DND-41 (cell line): ENCODE measurements around the gene FBXO5.

ENCODE experiments used
- ATAC-seq: fragments of 200-7000 bp; cut with Tn5 transposase; 3 replicates; pipeline ENCODE4 v1.9.1; 2021; ENCODE audit warnings: low read depth; ENCODE audit not compliant: insufficient read depth
- DNase-seq: peaks from one replicate; pipeline ENCODE4 v3.0.0-alpha.2; 2020
- H2AFZ ChIP-seq: 2 replicates; pipeline ENCODE4 v1.6.0; 2012; ENCODE audit warnings: low read depth, low read length
- H3K27ac ChIP-seq: 2 replicates; pipeline ENCODE4 v1.5.1; 2012; ENCODE audit warnings: low read length, inconsistent platforms
- H3K27me3 ChIP-seq: fragments of 200-600 bp; sonication (generic); 2 replicates; pipeline ENCODE4 v1.6.0; 2012; ENCODE audit warnings: low read length, mild to moderate bottlenecking, inconsistent platforms; ENCODE audit not compliant: insufficient read depth, poor library complexity
- H3K36me3 ChIP-seq: 2 replicates; pipeline ENCODE4 v1.5.1; 2012; ENCODE audit warnings: low read length, inconsistent platforms; ENCODE audit not compliant: insufficient read depth
- H3K4me1 ChIP-seq: 2 replicates; pipeline ENCODE4 v1.5.1; 2012; ENCODE audit warnings: mild to moderate bottlenecking, low read length; ENCODE audit not compliant: insufficient read depth
- H3K4me2 ChIP-seq: 2 replicates; pipeline ENCODE4 v1.6.0; 2012; ENCODE audit warnings: mild to moderate bottlenecking, moderate library complexity, low read length, inconsistent platforms; ENCODE audit not compliant: insufficient read depth
- H3K4me3 ChIP-seq, 2 experiments: fragments of 200-600 bp in 1 of 2; shearing (Covaris generic) in 1 of 2; 2 replicates each; pipeline ENCODE4 v1.5.1; 2012 to 2016; ENCODE audit warnings: inconsistent platforms in 2 of 2, low read length in 2 of 2, mild to moderate bottlenecking in 2 of 2, low read depth in 1 of 2, moderate library complexity in 1 of 2
- H3K79me2 ChIP-seq: 2 replicates; pipeline ENCODE4 v1.6.0; 2012; ENCODE audit warnings: low read length, inconsistent platforms; ENCODE audit not compliant: insufficient read depth
- H3K9ac ChIP-seq: 2 replicates; pipeline ENCODE4 v1.6.0; 2012; ENCODE audit warnings: low read depth, mild to moderate bottlenecking, inconsistent platforms, low read length, moderate library complexity
- H3K9me3 ChIP-seq: 2 replicates; pipeline ENCODE4 v1.5.1; 2012; ENCODE audit warnings: low read length, moderate library complexity, mild to moderate bottlenecking, inconsistent platforms; ENCODE audit not compliant: insufficient read depth, severe bottlenecking
- H4K20me1 ChIP-seq: 2 replicates; pipeline ENCODE4 v1.6.0; 2012; ENCODE audit warnings: low read length; ENCODE audit not compliant: insufficient read depth
- EZH2 ChIP-seq: IDR thresholded peaks from 3 replicates; pipeline ENCODE4 v1.6.1; 2012; ENCODE audit warnings: borderline replicate concordance, low read depth, mild to moderate bottlenecking, moderate library complexity, low read length, inconsistent platforms; ENCODE audit not compliant: severe bottlenecking
- TF ChIP-seq, protein P1 (sequence below): IDR thresholded peaks from 2 replicates; pipeline ENCODE4 v1.5.1; 2012; ENCODE audit warnings: borderline replicate concordance, low read length, moderate library complexity, mild to moderate bottlenecking; ENCODE audit not compliant: poor library complexity, severe bottlenecking; ENCODE audit errors: extremely low read depth

The FBXO5 gene

DNA sequence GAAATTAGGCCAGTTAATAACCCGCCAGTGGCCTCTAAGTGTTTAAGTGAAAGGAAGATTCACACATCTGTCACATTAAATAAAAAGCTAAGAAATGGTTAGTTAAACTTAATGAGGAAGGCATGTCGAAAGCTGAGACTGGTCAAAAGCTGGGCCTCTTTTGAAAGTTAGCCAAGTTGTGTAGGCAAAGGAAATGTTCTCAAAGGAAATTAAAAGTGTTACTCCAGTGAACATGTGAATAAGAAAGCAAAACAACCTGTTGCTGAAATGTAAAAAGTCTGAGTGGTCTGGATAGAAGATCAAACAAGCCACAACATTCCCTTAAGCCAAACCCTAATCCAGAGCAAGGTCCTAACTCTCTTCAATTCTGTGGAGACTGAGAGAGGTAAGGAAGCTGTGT is 30.6 kb upstream of the FBXO5 start:
- H3K4me1 ChIP-seq, result no peaks in the 10 kb centered on the region
- H3K27ac ChIP-seq, result no peak overlapping the region
- no peak overlapping the region for H3K4me2 ChIP-seq
- H3K79me2 ChIP-seq, result no peaks in the 10 kb centered on the region
- no peaks in the 10 kb centered on the region for H3K27me3 ChIP-seq
- no peaks in the 10 kb centered on the region for H4K20me1 ChIP-seq
- no peak overlapping the region for H3K9ac ChIP-seq
- TF ChIP-seq, protein P1, sequence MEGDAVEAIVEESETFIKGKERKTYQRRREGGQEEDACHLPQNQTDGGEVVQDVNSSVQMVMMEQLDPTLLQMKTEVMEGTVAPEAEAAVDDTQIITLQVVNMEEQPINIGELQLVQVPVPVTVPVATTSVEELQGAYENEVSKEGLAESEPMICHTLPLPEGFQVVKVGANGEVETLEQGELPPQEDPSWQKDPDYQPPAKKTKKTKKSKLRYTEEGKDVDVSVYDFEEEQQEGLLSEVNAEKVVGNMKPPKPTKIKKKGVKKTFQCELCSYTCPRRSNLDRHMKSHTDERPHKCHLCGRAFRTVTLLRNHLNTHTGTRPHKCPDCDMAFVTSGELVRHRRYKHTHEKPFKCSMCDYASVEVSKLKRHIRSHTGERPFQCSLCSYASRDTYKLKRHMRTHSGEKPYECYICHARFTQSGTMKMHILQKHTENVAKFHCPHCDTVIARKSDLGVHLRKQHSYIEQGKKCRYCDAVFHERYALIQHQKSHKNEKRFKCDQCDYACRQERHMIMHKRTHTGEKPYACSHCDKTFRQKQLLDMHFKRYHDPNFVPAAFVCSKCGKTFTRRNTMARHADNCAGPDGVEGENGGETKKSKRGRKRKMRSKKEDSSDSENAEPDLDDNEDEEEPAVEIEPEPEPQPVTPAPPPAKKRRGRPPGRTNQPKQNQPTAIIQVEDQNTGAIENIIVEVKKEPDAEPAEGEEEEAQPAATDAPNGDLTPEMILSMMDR, result no peak
- TF ChIP-seq EZH2, result no peak
- no peak overlapping the region for H3K4me3 ChIP-seq
- no peaks in the 10 kb centered on the region for H3K9me3 ChIP-seq
- ATAC-seq (no peak), DNase-seq (no peak)
- no peak overlapping the region for H2AFZ ChIP-seq
- H3K36me3 ChIP-seq, result no peaks in the 10 kb centered on the region

DNA sequence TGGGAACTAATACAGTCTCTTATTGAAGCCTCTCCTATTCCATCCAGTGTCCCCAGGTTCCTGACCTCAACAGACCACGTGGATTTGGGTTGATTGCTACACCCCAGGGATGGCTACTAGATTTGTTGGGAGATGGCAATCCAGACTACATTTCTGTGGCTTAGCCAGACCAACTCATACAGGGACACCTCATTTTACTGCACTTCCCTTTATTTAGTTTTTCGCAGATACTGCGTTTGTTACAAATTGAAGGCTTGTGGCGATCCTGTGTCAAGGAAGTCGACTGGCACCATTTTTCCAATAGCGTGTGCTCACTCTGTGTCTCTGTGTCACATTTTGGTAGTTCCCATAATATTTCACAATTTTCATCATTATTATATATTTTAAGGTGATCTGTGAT is 30.0 kb upstream of the FBXO5 start:
- H3K4me3 ChIP-seq, result no peak overlapping the region
- H3K9me3 ChIP-seq, result no peaks in the 10 kb centered on the region
- H3K9ac ChIP-seq, result no peak overlapping the region
- DNase-seq, result no peak
- no peaks in the 10 kb centered on the region for H3K79me2 ChIP-seq
- no peaks in the 10 kb centered on the region for H3K4me1 ChIP-seq
- no peaks in the 10 kb centered on the region for H3K36me3 ChIP-seq
- no peak for ATAC-seq
- no peak overlapping the region for H2AFZ ChIP-seq
- H4K20me1 ChIP-seq, result no peaks in the 10 kb centered on the region
- H3K27ac ChIP-seq, result no peak overlapping the region
- H3K4me2 ChIP-seq, result no peak overlapping the region
- no peaks in the 10 kb centered on the region for H3K27me3 ChIP-seq
- TF ChIP-seq, protein P1, result no peak
- TF ChIP-seq EZH2, result no peak

DNA sequence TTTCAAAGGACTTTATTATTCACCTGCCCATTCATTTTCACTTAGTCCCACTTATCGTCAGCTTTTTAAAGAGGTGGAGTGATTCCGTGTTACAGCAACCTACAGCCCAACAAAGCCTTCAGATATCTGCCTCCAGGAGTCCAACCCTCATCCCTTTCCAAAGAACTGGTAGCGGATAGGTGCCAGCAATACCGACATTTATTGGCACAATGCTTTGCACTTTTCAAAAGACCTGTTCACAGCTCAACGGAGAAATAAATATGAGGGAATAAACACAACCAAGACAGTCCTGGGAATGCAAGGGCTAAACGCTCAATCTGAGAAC is 20.5 kb upstream of the FBXO5 start:
- H4K20me1 ChIP-seq, result peaks cover 22% of the 10 kb centered on the region
- H3K36me3 ChIP-seq, result peaks cover 11% of the 10 kb centered on the region
- no peaks in the 10 kb centered on the region for H3K9me3 ChIP-seq
- no peaks in the 10 kb centered on the region for H3K27me3 ChIP-seq
- peaks cover 51% of the 10 kb centered on the region for H3K79me2 ChIP-seq
- H3K9ac ChIP-seq, result peak overlapping the region; percentile 73
- H3K27ac ChIP-seq, result peak overlapping the region; percentile 86
- ATAC-seq (no peak), DNase-seq (no peak)
- peaks cover 47% of the 10 kb centered on the region for H3K4me1 ChIP-seq
- peak overlapping the region; percentile 90 for H2AFZ ChIP-seq
- TF ChIP-seq EZH2, result no peak
- TF ChIP-seq, protein P1, result no peak
- H3K4me3 ChIP-seq, result peak overlapping the region; percentile 78 to 83
- H3K4me2 ChIP-seq, result peak overlapping the region; percentile 85
